Mesenchymal stem cell (in vitro differentiated cells and primary cell): ENCODE measurements around the gene S100A10.
A peak's percentile ranks its signal among the peaks of the same experiment; 100 is the strongest.

Experiments
- DNase-seq: peaks from one replicate; pipeline ENCODE4 v3.0.0-alpha.2; 2013
- H2AFZ ChIP-seq: one replicate; pipeline ENCODE4 v1.6.1; 2013; ENCODE audit warnings: low read depth, mild to moderate bottlenecking, control low read depth, inconsistent platforms, low read length, moderate library complexity
- H2AK5ac ChIP-seq: 2 replicates; pipeline ENCODE4 v1.6.1; 2013; ENCODE audit warnings: low read length, moderate library complexity, mild to moderate bottlenecking, inconsistent platforms; ENCODE audit not compliant: severe bottlenecking
- H2BK120ac ChIP-seq: one replicate; pipeline ENCODE4 v1.6.1; 2013; ENCODE audit warnings: low read depth, mild to moderate bottlenecking, inconsistent platforms, low read length, moderate library complexity
- H2BK12ac ChIP-seq, 2 experiments: one replicate each; pipeline ENCODE4 v1.6.1; 2013; ENCODE audit warnings: inconsistent platforms in 2 of 2, low read length in 2 of 2, mild to moderate bottlenecking in 2 of 2, moderate library complexity in 2 of 2, control low read depth in 1 of 2
- H2BK15ac ChIP-seq: one replicate; pipeline ENCODE4 v1.6.1; 2013; ENCODE audit warnings: mild to moderate bottlenecking, low read depth, inconsistent platforms; ENCODE audit not compliant: poor library complexity, severe bottlenecking
- H2BK5ac ChIP-seq: 2 replicates; pipeline ENCODE4 v1.6.1; 2013; ENCODE audit warnings: low read depth, mild to moderate bottlenecking, low read length, control low read depth, inconsistent platforms; ENCODE audit not compliant: poor library complexity, severe bottlenecking
- H3K14ac ChIP-seq, 2 experiments: one replicate each; pipeline ENCODE4 v1.6.1; 2013; ENCODE audit warnings: inconsistent platforms in 2 of 2, low read length in 2 of 2, control low read depth in 1 of 2, mild to moderate bottlenecking in 1 of 2, moderate library complexity in 1 of 2
- H3K18ac ChIP-seq, 2 experiments: one replicate each; pipeline ENCODE4 v1.6.1; 2013; ENCODE audit warnings: inconsistent platforms in 2 of 2, low read length in 2 of 2, control low read depth in 1 of 2, low read depth in 1 of 2, mild to moderate bottlenecking in 1 of 2
- H3K23ac ChIP-seq, 2 experiments: one replicate each; pipeline ENCODE4 v1.6.1; 2013; ENCODE audit warnings: inconsistent platforms in 2 of 2, low read length in 2 of 2, mild to moderate bottlenecking in 2 of 2, moderate library complexity in 2 of 2, control low read depth in 1 of 2
- H3K27ac ChIP-seq: 2 replicates; pipeline ENCODE4 v1.5.1; 2013; ENCODE audit warnings: mild to moderate bottlenecking, moderate library complexity, low read length, control low read depth, inconsistent platforms; ENCODE audit not compliant: poor library complexity, severe bottlenecking
- H3K27me3 ChIP-seq, 2 experiments: 2 replicates each; pipeline versions ENCODE4 v1.6.1 to v1.7.0; 2013; ENCODE audit warnings: low read length in 2 of 2, mild to moderate bottlenecking in 2 of 2, moderate library complexity in 2 of 2, control low read depth in 1 of 2, inconsistent platforms in 1 of 2; ENCODE audit not compliant: control insufficient read depth in 1 of 2, insufficient read depth in 1 of 2
- H3K36me3 ChIP-seq, 2 experiments: 2 replicates each; pipeline versions ENCODE4 v1.6.1 to v1.7.0; 2013; ENCODE audit warnings: low read length in 2 of 2, control low read depth in 1 of 2, inconsistent platforms in 1 of 2, low read depth in 1 of 2, mild to moderate bottlenecking in 1 of 2; ENCODE audit not compliant: insufficient read depth in 2 of 2, control insufficient read depth in 1 of 2
- H3K4ac ChIP-seq, 2 experiments: one replicate each; pipeline ENCODE4 v1.6.1; 2013; ENCODE audit warnings: inconsistent platforms in 2 of 2, low read length in 2 of 2, mild to moderate bottlenecking in 2 of 2, moderate library complexity in 2 of 2, control low read depth in 1 of 2, low read depth in 1 of 2
- H3K4me1 ChIP-seq: 2 replicates; pipeline ENCODE4 v1.6.1; 2013; ENCODE audit warnings: low read depth, low read length, control low read depth; ENCODE audit not compliant: control insufficient read depth, insufficient read depth
- H3K4me2 ChIP-seq: 2 replicates; pipeline ENCODE4 v1.6.1; 2013; ENCODE audit warnings: low read length, mild to moderate bottlenecking, inconsistent platforms; ENCODE audit not compliant: poor library complexity, severe bottlenecking
- H3K4me3 ChIP-seq, 2 experiments: 2 replicates each; pipeline versions ENCODE4 v1.5.1 to v1.7.0; 2013; ENCODE audit warnings: low read length in 2 of 2, mild to moderate bottlenecking in 2 of 2, control low read depth in 1 of 2, low read depth in 1 of 2; ENCODE audit not compliant: insufficient read depth in 1 of 2
- H3K79me1 ChIP-seq: replicated peaks from 2 replicates; pipeline ENCODE4 v1.6.1; 2013; ENCODE audit warnings: mild to moderate bottlenecking, control low read depth, low read length, inconsistent platforms; ENCODE audit not compliant: poor library complexity, severe bottlenecking
- H3K9ac ChIP-seq: 2 replicates; pipeline ENCODE4 v1.7.0; 2013; ENCODE audit warnings: mild to moderate bottlenecking, low read length, moderate library complexity
- H3K9me3 ChIP-seq: 2 replicates; pipeline ENCODE4 v1.7.0; 2013; ENCODE audit warnings: mild to moderate bottlenecking, low read length; ENCODE audit not compliant: control insufficient read depth
- H4K8ac ChIP-seq: one replicate; pipeline ENCODE4 v1.6.1; 2013; ENCODE audit warnings: inconsistent platforms, mild to moderate bottlenecking, low read length, moderate library complexity
- H4K91ac ChIP-seq: one replicate; pipeline ENCODE4 v1.6.1; 2013; ENCODE audit warnings: mild to moderate bottlenecking, low read length, inconsistent platforms
- WGBS: methylation state at CpG from one replicate; pipeline ENCODE4 v1.1.7; 2013; ENCODE audit warnings: mixed read lengths; 5-methylcytosine and 5-hydroxymethylcytosine counted together

S100A10 gene

GRCh38 chr1:152005360-152005912 is 11.8 kb upstream of the S100A10 start:
- Histone ChIP-seq H2BK12ac (no peak overlapping the region), H3K27ac (no peak overlapping the region), H3K9me3 (no peaks in the 10 kb centered on the region), H2BK120ac (no peak overlapping the region), H2AFZ (no peak overlapping the region), H4K8ac (no peak overlapping the region), H2AK5ac (no peak overlapping the region), H3K14ac (no peak overlapping the region), H4K91ac (no peak overlapping the region), H3K4me3 (no peak overlapping the region), H3K4me1 (peaks cover 8% of the 10 kb centered on the region), H3K4me2 (no peak overlapping the region), H3K9ac (no peak overlapping the region), H3K27me3 (peaks cover 3 to 32% of the 10 kb centered on the region in 2 experiments), H3K4ac (no peak overlapping the region), H2BK5ac (no peak overlapping the region), H3K23ac (no peak overlapping the region), H3K18ac (no peak overlapping the region), H3K79me1 (no peaks in the 10 kb centered on the region), H3K36me3 (no peaks in the 10 kb centered on the region), H2BK15ac (no peak overlapping the region)
- WGBS, result 61% methylated on average over 4 of the region's 4 CpGs
- DNase-seq, result no peak

GRCh38 chr1:152003846-152004442 is 10.3 kb upstream of the S100A10 start:
- Histone ChIP-seq H2BK15ac (no peak overlapping the region), H2BK120ac (no peak overlapping the region), H3K4ac (no peak overlapping the region), H3K18ac (no peak overlapping the region), H3K4me2 (no peak overlapping the region), H4K91ac (no peak overlapping the region), H3K27me3 (peaks cover 0 to 32% of the 10 kb centered on the region in 2 experiments), H3K36me3 (no peaks in the 10 kb centered on the region), H3K23ac (no peak overlapping the region), H3K79me1 (no peaks in the 10 kb centered on the region), H2BK12ac (no peak overlapping the region), H2AK5ac (no peak overlapping the region), H3K27ac (no peak overlapping the region), H2BK5ac (no peak overlapping the region), H4K8ac (no peak overlapping the region), H3K9ac (no peak overlapping the region), H3K4me3 (no peak overlapping the region), H2AFZ (no peak overlapping the region), H3K4me1 (peaks cover 12% of the 10 kb centered on the region), H3K9me3 (peaks cover under 1% of the 10 kb centered on the region), H3K14ac (no peak overlapping the region)
- DNase-seq, result peak; percentile 24
- WGBS, result 72% methylated on average over 4 of the region's 4 CpGs

- Histone ChIP-seq H2BK5ac (no peak overlapping the region), H3K27ac (no peak overlapping the region), H3K14ac (no peak overlapping the region), H3K9ac (peak overlapping the region; percentile 3), H4K8ac (no peak overlapping the region), H3K79me1 (no peaks in the 10 kb centered on the region), H3K27me3 (peaks cover 0 to 32% of the 10 kb centered on the region in 2 experiments), H3K18ac (no peak overlapping the region), H2BK15ac (peak overlapping the region; percentile 54), H3K36me3 (no peaks in the 10 kb centered on the region), H2BK12ac (no peak overlapping the region), H3K9me3 (peaks cover 6% of the 10 kb centered on the region), H2AK5ac (peak overlapping the region; percentile 90), H2BK120ac (no peak overlapping the region), H3K4me1 (peaks cover 12% of the 10 kb centered on the region), H3K4ac (no peak overlapping the region), H2AFZ (no peak overlapping the region), H3K23ac (no peak overlapping the region), H4K91ac (no peak overlapping the region), H3K4me2 (no peak overlapping the region), H3K4me3 (no peak overlapping the region)
- no peak for DNase-seq
- 94% methylated on average over 2 of the region's 3 CpGs for WGBS
Measured at GRCh38 chr1:152002960-152003359, 9.3 kb upstream of the S100A10 start.

GRCh38 chr1:152001631-152002584 is 8.2 kb upstream of the S100A10 start:
- Histone ChIP-seq H3K9me3 (peaks cover 6% of the 10 kb centered on the region), H3K14ac (peak overlapping the region in 1 of 2 experiments; percentile 18), H3K79me1 (no peaks in the 10 kb centered on the region), H3K23ac (no peak overlapping the region), H4K91ac (no peak overlapping the region), H3K4me3 (peak overlapping the region in 1 of 2 experiments; percentile 24), H4K8ac (no peak overlapping the region), H3K9ac (peak overlapping the region; percentile 46), H2BK15ac (no peak overlapping the region), H3K18ac (peak overlapping the region in 1 of 2 experiments; percentile 3), H2BK5ac (no peak overlapping the region), H3K27me3 (peaks cover 0 to 25% of the 10 kb centered on the region in 2 experiments), H2BK12ac (peak overlapping the region in 1 of 2 experiments; percentile 73), H3K4ac (no peak overlapping the region), H3K4me2 (no peak overlapping the region), H3K4me1 (peaks cover 12% of the 10 kb centered on the region), H2AFZ (peak overlapping the region; percentile 78), H2AK5ac (no peak overlapping the region), H2BK120ac (no peak overlapping the region), H3K36me3 (no peaks in the 10 kb centered on the region), H3K27ac (peak overlapping the region; percentile 81)
- peak; percentile 94 for DNase-seq
- 71% methylated on average over 3 of the region's 4 CpGs for WGBS
